Keratinocyte (primary cell): ENCODE data around the gene TTBK1.

Experiments
- CTCF ChIP-seq, 3 experiments: IDR thresholded peaks in 1 of 3; conservative IDR thresholded peaks in 1 of 3; optimal IDR thresholded peaks in 1 of 3; 2 replicates in 2 of 3; 3 replicates in 1 of 3; pipeline versions ENCODE3 to v1.5.1; 2011; ENCODE audit warnings: low read length in 3 of 3, mild to moderate bottlenecking in 3 of 3, moderate library complexity in 2 of 3, control low read depth in 1 of 3, inconsistent platforms in 1 of 3; ENCODE audit not compliant: insufficient read depth in 2 of 3; ENCODE audit errors: extremely low read depth in 1 of 3
- EZH2 ChIP-seq: IDR thresholded peaks from one replicate; pipeline ENCODE4 v1.6.1; 2012; ENCODE audit warnings: inconsistent platforms, mild to moderate bottlenecking, low read length, moderate library complexity

GRCh38 chr6:43331470-43331869 lies 88.2 kb downstream of the TTBK1 start:
- no peak for TF ChIP-seq CTCF (optimal IDR thresholded peaks at IDR 0.05 in 1 of 3, IDR thresholded peaks at IDR 0.05 in 1 of 3, conservative IDR thresholded peaks at IDR 0.05 in 1 of 3; ENCODE audit: extremely low read depth in 1 of 3, insufficient read depth in 2 of 3, low read length in 3 of 3)
- no peak for TF ChIP-seq EZH2
